A549 (cell line): ENCODE data around the gene ADARB2. TPM values are rescaled to one million over a fixed set of nuclear protein-coding genes. Genes with fewer than 3 reads are reported as not detected.

Source experiments
- ATAC-seq, 2 experiments: fragments of 200-7000 bp in 1 of 2; fragments of >200 bp in 1 of 2; cut with Nextera tagmentation in 1 of 2; cut with Tn5 transposase in 1 of 2; 3 replicates each; pipeline versions ENCODE4 v1.8.0 to v1.9.1; 2018 to 2020; ENCODE audit warnings: mild to moderate bottlenecking in 1 of 2, moderate library complexity in 1 of 2
- CTCF ChIA-PET: fragments of 300-600 bp; sonication (Branson Sonifier 250); formaldehyde crosslinking; extraction: SDS; loops from one replicate; lab custom pipeline; 2021; ENCODE audit warnings: antibody characterized with exemption, inconsistent platforms; lab: Yijun Ruan, JAX
- POLR2A ChIA-PET: fragments of 350-600 bp; formaldehyde crosslinking; extraction: SDS; loops from one replicate; lab custom pipeline; 2021; ENCODE audit warnings: antibody characterized with exemption, inconsistent platforms; lab: Yijun Ruan, JAX
- DNase-seq, 2 experiments: peaks; one replicate each; pipeline versions ENCODE4 v3.0.0 to v3.0.0-alpha.2; 2011 to 2016; ENCODE audit warnings: low read depth in 1 of 2, low spot score in 1 of 2
- FAIRE-seq: peaks from 2 replicates; lab custom pipeline; 2011; peaks lifted over from hg19 to GRCh38; lab: Jason Lieb, UNC
- H3K27ac ChIP-seq, 2 experiments: fragments of >200 bp; sonication (Bioruptor Twin); formaldehyde crosslinking; 3 replicates each; pipeline ENCODE4 v1.5.1; 2016 to 2017
- H3K4me1 ChIP-seq: fragments of >200 bp; sonication (Bioruptor Twin); formaldehyde crosslinking; 3 replicates; pipeline ENCODE4 v1.6.1; 2016
- H3K4me2 ChIP-seq: fragments of >200 bp; sonication (Bioruptor Twin); formaldehyde crosslinking; 3 replicates; pipeline ENCODE4 v1.6.1; 2016
- H3K4me3 ChIP-seq: fragments of >200 bp; sonication (Bioruptor Twin); formaldehyde crosslinking; 3 replicates; pipeline ENCODE4 v1.5.1; 2016
- H3K9me3 ChIP-seq: fragments of >200 bp; sonication (Bioruptor Twin); formaldehyde crosslinking; 3 replicates; pipeline ENCODE4 v1.6.1; 2016
- CBX8 ChIP-seq: fragments of 200-600 bp; sonication (generic); IDR thresholded peaks from 2 replicates; pipeline ENCODE4 v1.6.1; 2016
- CEBPB ChIP-seq, 2 experiments: fragments of >200 bp in 1 of 2; sonication (Bioruptor Twin) in 1 of 2; formaldehyde crosslinking in 1 of 2; IDR thresholded peaks; 2 replicates each; pipeline ENCODE4 v1.6.1; 2012 to 2016
- CHD4 ChIP-seq: fragments of 200-600 bp; sonication (generic); IDR thresholded peaks from 2 replicates; pipeline ENCODE4 v1.6.1; 2016; ENCODE audit warnings: antibody characterized with exemption, mild to moderate bottlenecking, borderline replicate concordance
- EHMT2 ChIP-seq: fragments of 200-600 bp; sonication (generic); IDR thresholded peaks from 2 replicates; pipeline ENCODE4 v1.6.1; 2016; ENCODE audit warnings: antibody characterized with exemption, low read depth, mild to moderate bottlenecking, moderate library complexity
- FOSB ChIP-seq: fragments of 250-450 bp; sonication (Bioruptor Pico); IDR thresholded peaks from 2 replicates; pipeline ENCODE4 v1.5.0; 2020; ENCODE audit warnings: mild to moderate bottlenecking, moderate library complexity
- GATA3 ChIP-seq: IDR thresholded peaks from 2 replicates; pipeline ENCODE4 v1.6.1; 2012; ENCODE audit warnings: borderline replicate concordance
- HDAC2 ChIP-seq: fragments of 200-600 bp; sonication (generic); IDR thresholded peaks from 2 replicates; pipeline ENCODE4 v1.6.1; 2016
- HOXB5 ChIP-seq: fragments of 250-450 bp; sonication (Bioruptor Pico); IDR thresholded peaks from 2 replicates; pipeline ENCODE4 v1.5.0; 2020; ENCODE audit warnings: mild to moderate bottlenecking, moderate library complexity
- JUNB ChIP-seq: fragments of >200 bp; sonication (Bioruptor Twin); formaldehyde crosslinking; IDR thresholded peaks from 2 replicates; pipeline ENCODE4 v1.6.1; 2016
- MAZ ChIP-seq: fragments of 150-350 bp; IDR thresholded peaks from 2 replicates; pipeline ENCODE4 v1.6.1; 2014; ENCODE audit warnings: antibody characterized with exemption, low read depth, low read length, borderline replicate concordance
- NR3C1 ChIP-seq: fragments of >200 bp; sonication (Bioruptor Twin); formaldehyde crosslinking; IDR thresholded peaks from 3 replicates; pipeline ENCODE4 v1.6.1; 2017
- POLR2A ChIP-seq: IDR thresholded peaks from 2 replicates; pipeline ENCODE4 v1.6.1; 2012; ENCODE audit warnings: mild to moderate bottlenecking, low read length
- POLR2AphosphoS2 ChIP-seq: conservative IDR thresholded peaks from 2 replicates; pipeline ENCODE4 v1.6.1; 2012; ENCODE audit warnings: low read length, improper control_type of control experiment, inconsistent platforms
- RCOR1 ChIP-seq: fragments of 150-350 bp; IDR thresholded peaks from 2 replicates; pipeline ENCODE4 v1.6.1; 2014; ENCODE audit warnings: antibody characterized with exemption, low read length, low read depth
- SMC3 ChIP-seq: fragments of >200 bp; sonication (Bioruptor Twin); formaldehyde crosslinking; IDR thresholded peaks from 3 replicates; pipeline ENCODE4 v1.6.1; 2018; ENCODE audit warnings: inconsistent platforms
- SREBF2 ChIP-seq: fragments of 450-650 bp; IDR thresholded peaks from 2 replicates; pipeline ENCODE4 v1.6.1; 2014; ENCODE audit warnings: mild to moderate bottlenecking, moderate library complexity
- ZNF302 ChIP-seq: fragments of 250-450 bp; sonication (Bioruptor Pico); IDR thresholded peaks from 2 replicates; pipeline ENCODE4 v1.9.0; 2021; ENCODE audit warnings: inconsistent platforms, mild to moderate bottlenecking, moderate library complexity
- ZSCAN20 ChIP-seq: fragments of 250-450 bp; sonication (Bioruptor Pico); IDR thresholded peaks from 2 replicates; pipeline ENCODE4 v1.8.0; 2022; ENCODE audit warnings: mild to moderate bottlenecking, moderate library complexity
- WGBS: methylation state at CpG from one replicate; pipeline ENCODE4 v1.1.6; 2017; ENCODE audit errors: missing lambda C conversion rate; 5-methylcytosine and 5-hydroxymethylcytosine counted together
- polyA plus RNA-seq, 4 experiments: library from polyadenylated mRNA; depleted of rRNA in 3 of 4; stranded (reverse); fragments of >200 nt; fragmentation: RNase III in 1 of 4; extraction: RNeasy Plus Mini Kit Qiagen cat#74134 plus additional on column Dnase treatment in 1 of 4; gene quantifications; 2 replicates in 3 of 4; 3 replicates in 1 of 4; pipeline ENCODE4 v1.2.3, GENCODE V29; 2011 to 2017
- TF ChIP-seq, protein P1 (sequence below): IDR thresholded peaks from 2 replicates; pipeline ENCODE4 v1.6.1; 2012; ENCODE audit warnings: low read depth, borderline replicate concordance
- TF ChIP-seq, protein P2 (sequence below): fragments of >200 bp; sonication (Bioruptor Twin); formaldehyde crosslinking; IDR thresholded peaks from 3 replicates; pipeline ENCODE4 v1.6.1; 2016
- TF ChIP-seq, protein P3 (sequence below): fragments of 250-450 bp; sonication (Bioruptor Pico); IDR thresholded peaks from 2 replicates; pipeline ENCODE4 v1.5.0; 2020; ENCODE audit warnings: low read depth, mild to moderate bottlenecking, moderate library complexity

Gene ADARB2
- polyA plus RNA-seq, 2 of the 4 experiments (the other 2 are of a cell fraction), result not detected

DNA sequence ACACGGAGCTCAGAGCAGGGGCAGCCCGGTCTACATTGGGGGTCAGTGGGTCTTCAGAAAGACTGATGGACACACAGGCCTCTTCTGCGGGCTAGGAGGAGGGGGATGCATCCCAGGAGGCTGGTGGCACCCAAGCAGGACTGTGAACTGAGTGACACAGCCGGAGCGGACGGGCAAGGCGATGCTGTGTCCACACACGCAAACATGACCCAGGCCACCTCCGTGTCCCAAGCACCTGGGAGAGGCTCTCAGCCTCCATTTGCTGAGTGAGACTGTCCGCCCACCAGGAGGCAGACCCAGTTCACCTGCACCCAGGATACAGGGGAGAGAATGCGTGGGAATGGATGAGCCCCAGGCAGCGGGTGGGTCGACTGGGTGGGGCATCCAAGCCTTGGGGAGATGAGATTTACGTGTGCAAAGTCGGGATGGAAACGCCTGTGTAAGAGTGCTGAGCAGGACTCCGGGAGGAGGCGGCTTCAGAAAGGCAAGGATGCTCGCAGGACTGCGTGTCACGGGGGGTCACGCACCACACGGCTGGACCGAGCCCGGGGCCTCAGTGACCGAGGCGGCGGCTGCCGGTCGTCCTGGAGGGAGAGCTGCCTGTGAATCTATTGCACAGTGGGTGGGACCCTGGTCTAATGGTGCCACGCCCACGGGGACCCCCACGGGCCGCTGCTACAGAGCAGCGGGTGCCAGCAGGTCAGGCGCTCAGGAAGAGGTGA lies 262.8 kb downstream of the ADARB2 start:
- Histone ChIP-seq H3K4me1 (no peaks in the 10 kb centered on the region), H3K27ac (no peak overlapping the region), H3K4me3 (no peak overlapping the region), H3K9me3 (no peaks in the 10 kb centered on the region), H3K4me2 (no peak overlapping the region)
- TF ChIP-seq SMC3 (no peak), CEBPB (IDR thresholded peaks at IDR 0.05) (no peak), RCOR1 (no peak), SREBF2 (no peak), JUNB (no peak), CHD4 (no peak)
- TF ChIP-seq, protein P1, sequence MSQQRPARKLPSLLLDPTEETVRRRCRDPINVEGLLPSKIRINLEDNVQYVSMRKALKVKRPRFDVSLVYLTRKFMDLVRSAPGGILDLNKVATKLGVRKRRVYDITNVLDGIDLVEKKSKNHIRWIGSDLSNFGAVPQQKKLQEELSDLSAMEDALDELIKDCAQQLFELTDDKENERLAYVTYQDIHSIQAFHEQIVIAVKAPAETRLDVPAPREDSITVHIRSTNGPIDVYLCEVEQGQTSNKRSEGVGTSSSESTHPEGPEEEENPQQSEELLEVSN, result no peak
- POLR2A ChIA-PET, result no interaction called here
- FAIRE-seq (no peak), ATAC-seq (no peak), DNase-seq (no peak)
- CTCF ChIA-PET, result no interaction called here
- WGBS, result 34% methylated on average over 34 of the region's 36 CpGs

DNA sequence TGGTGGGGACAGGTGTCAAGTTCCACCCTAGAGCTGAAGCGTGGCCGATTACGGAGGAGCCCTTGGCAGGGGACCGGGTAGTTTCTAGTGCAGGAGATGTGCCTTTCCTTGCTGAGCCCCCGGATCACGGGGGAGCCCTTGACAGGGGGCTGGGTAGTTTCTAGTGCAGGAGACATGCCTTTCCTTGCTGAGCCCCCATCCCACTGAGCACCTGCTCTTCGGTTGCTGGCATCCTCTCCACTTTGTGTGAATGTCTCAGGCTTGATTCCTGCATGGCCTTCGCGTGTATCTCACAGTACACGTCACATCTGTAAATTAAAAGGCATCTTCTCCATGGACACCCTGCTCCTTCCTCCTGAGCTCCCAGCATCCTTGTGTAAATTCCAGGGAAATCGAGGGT lies 263.5 kb downstream of the ADARB2 start:
- CTCF ChIA-PET, result no interaction called here
- Histone ChIP-seq H3K27ac (no peak overlapping the region), H3K4me3 (no peak overlapping the region), H3K9me3 (no peaks in the 10 kb centered on the region), H3K4me2 (no peak overlapping the region), H3K4me1 (no peaks in the 10 kb centered on the region)
- WGBS, result 27% methylated on average over 11 of the region's 11 CpGs
- ATAC-seq (no peak), DNase-seq (no peak), FAIRE-seq (no peak)
- TF ChIP-seq ZSCAN20 (CRISPR knock-in tag), result no peak
- TF ChIP-seq, protein P1, result no peak
- TF ChIP-seq FOSB (CRISPR knock-in tag), result no peak
- POLR2A ChIA-PET, result no interaction called here

DNA sequence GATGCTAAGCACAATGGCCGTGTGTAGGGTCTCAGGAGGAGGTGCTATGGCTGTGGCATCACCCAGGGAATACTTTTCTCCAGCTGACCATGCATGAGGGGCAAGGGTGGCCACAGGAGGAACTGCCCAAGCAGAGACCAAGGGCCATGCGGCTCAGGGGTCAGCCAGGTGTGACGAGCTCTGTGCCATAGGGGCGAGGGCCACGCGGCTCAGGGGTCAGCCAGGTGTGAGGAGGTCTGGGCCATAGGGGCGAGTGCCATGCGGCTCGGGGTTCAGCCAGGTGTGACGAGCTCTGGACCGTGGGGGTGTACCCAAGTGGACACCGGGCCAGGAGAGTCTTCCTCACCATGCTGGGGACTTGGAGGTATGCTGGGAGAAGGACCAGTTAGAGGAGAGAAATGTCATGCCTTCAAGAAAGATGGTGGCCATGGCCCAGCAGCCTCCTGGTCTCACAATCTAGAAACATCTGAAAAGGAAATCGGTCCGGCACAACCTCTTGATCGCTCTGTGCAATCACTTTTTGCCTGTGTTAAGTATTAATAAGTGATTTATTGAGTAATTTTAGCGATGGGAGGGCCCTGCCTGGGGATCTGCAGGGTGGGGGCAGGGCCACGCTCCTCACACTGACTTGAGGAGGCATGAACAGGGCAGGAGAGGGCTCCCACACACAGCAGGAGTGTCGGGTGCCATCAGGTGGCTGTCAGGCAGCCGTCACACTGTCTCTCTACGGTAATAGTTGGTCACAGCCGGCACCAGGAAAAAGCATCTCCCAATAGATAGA lies 265.0 kb downstream of the ADARB2 start:
- no peak overlapping the region for H3K27ac ChIP-seq
- FAIRE-seq (no peak), DNase-seq (no peak), ATAC-seq (no peak)
- ChIA-PET POLR2A (no interaction called here), CTCF (no interaction called here)
- TF ChIP-seq ZNF302 (CRISPR knock-in tag), result no peak
- no peak for TF ChIP-seq EHMT2
- no peak for TF ChIP-seq POLR2A
- TF ChIP-seq CBX8, result no peak
- no peak for TF ChIP-seq MAZ
- TF ChIP-seq GATA3, result no peak
- no peak for TF ChIP-seq NR3C1
- TF ChIP-seq, protein P2, sequence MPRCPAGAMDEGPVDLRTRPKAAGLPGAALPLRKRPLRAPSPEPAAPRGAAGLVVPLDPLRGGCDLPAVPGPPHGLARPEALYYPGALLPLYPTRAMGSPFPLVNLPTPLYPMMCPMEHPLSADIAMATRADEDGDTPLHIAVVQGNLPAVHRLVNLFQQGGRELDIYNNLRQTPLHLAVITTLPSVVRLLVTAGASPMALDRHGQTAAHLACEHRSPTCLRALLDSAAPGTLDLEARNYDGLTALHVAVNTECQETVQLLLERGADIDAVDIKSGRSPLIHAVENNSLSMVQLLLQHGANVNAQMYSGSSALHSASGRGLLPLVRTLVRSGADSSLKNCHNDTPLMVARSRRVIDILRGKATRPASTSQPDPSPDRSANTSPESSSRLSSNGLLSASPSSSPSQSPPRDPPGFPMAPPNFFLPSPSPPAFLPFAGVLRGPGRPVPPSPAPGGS, result no peak
- TF ChIP-seq HOXB5, result no peak
- TF ChIP-seq, protein P3, sequence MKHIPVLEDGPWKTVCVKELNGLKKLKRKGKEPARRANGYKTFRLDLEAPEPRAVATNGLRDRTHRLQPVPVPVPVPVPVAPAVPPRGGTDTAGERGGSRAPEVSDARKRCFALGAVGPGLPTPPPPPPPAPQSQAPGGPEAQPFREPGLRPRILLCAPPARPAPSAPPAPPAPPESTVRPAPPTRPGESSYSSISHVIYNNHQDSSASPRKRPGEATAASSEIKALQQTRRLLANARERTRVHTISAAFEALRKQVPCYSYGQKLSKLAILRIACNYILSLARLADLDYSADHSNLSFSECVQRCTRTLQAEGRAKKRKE (CRISPR knock-in tag), result no peak
- TF ChIP-seq ZSCAN20 (CRISPR knock-in tag), result no peak
- TF ChIP-seq HDAC2, result no peak
- no peak for TF ChIP-seq POLR2AphosphoS2
- H3K4me3 ChIP-seq, result no peak overlapping the region
- H3K4me2 ChIP-seq, result no peak overlapping the region
- no peaks in the 10 kb centered on the region for H3K4me1 ChIP-seq
- 21% methylated on average over 17 of the region's 21 CpGs for WGBS
- H3K9me3 ChIP-seq, result no peaks in the 10 kb centered on the region
